ENCODE measurements around the gene EIF4A2.

GRCh38 chr3:186750316-186750715, 33.1 kb upstream of the EIF4A2 start:
- TF ChIP-seq POLR2AphosphoS5 (IDR thresholded peaks at IDR 0.05) (no peak), CTCF (IDR thresholded peaks at IDR 0.05) (no peak)
